ENCODE data around the gene PLEKHO2.

Gene PLEKHO2

GRCh38 chr15:64845183-64845611, 3.5 kb downstream of the PLEKHO2 start:
- DNase-seq (ENCODE audit: low read depth in 1 of 2, low spot score in 1 of 2): peak in 1 of 2 experiments; percentile 51
- H3K4me3 ChIP-seq (replicated peaks; ENCODE audit: insufficient read depth, low read length): peak overlapping the region; percentile 87

GRCh38 chr15:64845831-64846595, 4.3 kb downstream of the PLEKHO2 start:
- no peaks in the 10 kb centered on the region for H3K27me3 ChIP-seq (ENCODE audit: insufficient read depth, poor library complexity, severe bottlenecking)
- H3K4me3 ChIP-seq (replicated peaks; ENCODE audit: insufficient read depth, low read length): no peak overlapping the region
- no peak for TF ChIP-seq GABPA (IDR thresholded peaks at IDR 0.05; ENCODE audit: low read depth)
- no peak for TF ChIP-seq REST (IDR thresholded peaks at IDR 0.05; ENCODE audit: insufficient replicate concordance, low read depth)
- TF ChIP-seq CTCF (IDR thresholded peaks at IDR 0.05; ENCODE audit: insufficient read depth, low read length): no peak
- TF ChIP-seq SPI1 (IDR thresholded peaks at IDR 0.05; ENCODE audit: borderline replicate concordance, low read depth): no peak
- no peak for TF ChIP-seq POLR2AphosphoS5 (IDR thresholded peaks at IDR 0.05; ENCODE audit: low read depth)
- DNase-seq (ENCODE audit: low read depth in 1 of 2, low spot score in 1 of 2): no peak
- peak overlapping the region; percentile 12; the same call in 1 of the 2 replicates for H3K27ac ChIP-seq (replicated peaks)

More at GRCh38 chr15:64845183-64845611, 3.5 kb downstream of the PLEKHO2 start:
- TF ChIP-seq REST (IDR thresholded peaks at IDR 0.05; ENCODE audit: insufficient replicate concordance, low read depth) (no peak), SPI1 (IDR thresholded peaks at IDR 0.05; ENCODE audit: borderline replicate concordance, low read depth) (no peak), GABPA (IDR thresholded peaks at IDR 0.05; ENCODE audit: low read depth) (no peak), POLR2AphosphoS5 (IDR thresholded peaks at IDR 0.05; ENCODE audit: low read depth) (no peak), CTCF (IDR thresholded peaks at IDR 0.05; ENCODE audit: insufficient read depth, low read length) (no peak)
- no peaks in the 10 kb centered on the region for H3K27me3 ChIP-seq (ENCODE audit: insufficient read depth, poor library complexity, severe bottlenecking)
- H3K27ac ChIP-seq (replicated peaks): peak overlapping the region; percentile 12; the same call in 1 of the 2 replicates

GRCh38 chr15:64847016-64847415, 5.3 kb downstream of the PLEKHO2 start:
- TF ChIP-seq CTCF (IDR thresholded peaks at IDR 0.05; ENCODE audit: insufficient read depth, low read length) (no peak), GABPA (IDR thresholded peaks at IDR 0.05; ENCODE audit: low read depth) (no peak), REST (IDR thresholded peaks at IDR 0.05; ENCODE audit: insufficient replicate concordance, low read depth) (no peak), POLR2AphosphoS5 (IDR thresholded peaks at IDR 0.05; ENCODE audit: low read depth) (no peak), SPI1 (IDR thresholded peaks at IDR 0.05; ENCODE audit: borderline replicate concordance, low read depth) (no peak)
- Histone ChIP-seq H3K27me3 (ENCODE audit: insufficient read depth, poor library complexity, severe bottlenecking) (no peaks in the 10 kb centered on the region), H3K4me3 (replicated peaks; ENCODE audit: insufficient read depth, low read length) (no peak overlapping the region), H3K27ac (replicated peaks) (no peak overlapping the region)
- no peak for DNase-seq (ENCODE audit: low read depth in 1 of 2, low spot score in 1 of 2)
